ENCODE data around the gene SLC7A1. TPM values are rescaled to one million over a fixed set of nuclear protein-coding genes. Genes with fewer than 3 reads are reported as not detected.

Gene SLC7A1
- total and polyA plus RNA-seq, 2 of the 8 experiments (the other 6 are each of a cell fraction or from before 2014, with no cell fraction given): 26.8 to 114 TPM

- Histone ChIP-seq H2BK5ac (ENCODE audit: low read depth, low read length) (no peak overlapping the region), H3K14ac (ENCODE audit: insufficient read length) (no peak overlapping the region), H3K4me3 (ENCODE audit: extremely low read depth in 1 of 4, insufficient read depth in 2 of 4, low read depth in 3 of 4, low read length in 4 of 4) (peak overlapping the region in 1 of 4 experiments; percentile 19; a peak in 1 of 8 replicates), H2BK20ac (ENCODE audit: low read length) (no peak overlapping the region), H4K20me1 (replicated peaks in 1 of 2; ENCODE audit: control insufficient read depth in 1 of 2, insufficient read depth in 2 of 2, low read length in 2 of 2) (peaks cover 50 to 54% of the 10 kb centered on the region in 2 experiments), H3K4me1 (replicated peaks in 1 of 4; ENCODE audit: control insufficient read depth in 3 of 4, insufficient read depth in 4 of 4, low read length in 3 of 4) (peaks cover 18 to 31% (median 25%) of the 10 kb centered on the region in 4 experiments), H3K79me1 (ENCODE audit: low read depth, low read length) (peaks cover 30% of the 10 kb centered on the region), H3K9me3 (ENCODE audit: insufficient read depth in 2 of 2, low read depth in 1 of 2, low read length in 1 of 2) (no peaks in the 10 kb centered on the region), H4K5ac (ENCODE audit: insufficient read length, low read depth, low read length) (no peak overlapping the region), H3K4me2 (ENCODE audit: insufficient read depth in 1 of 2, low read depth in 2 of 2, low read length in 2 of 2) (peak overlapping the region; percentile 42 to 43), H3K9ac (replicated peaks in 1 of 4; ENCODE audit: extremely low read depth in 1 of 4, low read depth in 3 of 4, low read length in 3 of 4) (no peak overlapping the region), H2BK120ac (replicated peaks; ENCODE audit: low read depth, low read length) (no peak overlapping the region), H2AK5ac (ENCODE audit: low read depth, low read length) (no peak overlapping the region), H3K23ac (ENCODE audit: insufficient read length) (no peak overlapping the region), H3K36me3 (ENCODE audit: control insufficient read depth in 2 of 4, insufficient read depth in 4 of 4, low read length in 3 of 4) (peaks cover 0 to 3% (median 0%) of the 10 kb centered on the region in 4 experiments; a peak in 1 of 8 replicates), H3K56ac (replicated peaks; ENCODE audit: insufficient read length, low read depth, low read length) (no peak overlapping the region), H3K23me2 (ENCODE audit: low read depth, low read length) (no peaks in the 10 kb centered on the region), H2BK12ac (ENCODE audit: low read depth, low read length) (no peak overlapping the region), H4K8ac (ENCODE audit: extremely low read depth, insufficient read depth, low read length) (no peak overlapping the region), H3K18ac (ENCODE audit: extremely low read depth, low read length) (no peak overlapping the region), H3K27ac (ENCODE audit: low read depth, low read length) (no peak overlapping the region), H2AFZ (ENCODE audit: low read length) (no peak overlapping the region), H3K27me3 (replicated peaks in 1 of 4; ENCODE audit: control insufficient read depth in 3 of 4, extremely low read depth in 1 of 4, insufficient read depth in 3 of 4, low read length in 3 of 4) (no peaks in the 10 kb centered on the region), H3K79me2 (ENCODE audit: control insufficient read depth in 1 of 2, insufficient read depth in 2 of 2, low read length in 2 of 2) (peaks cover 58 to 100% of the 10 kb centered on the region in 2 experiments), H4K91ac (replicated peaks; ENCODE audit: insufficient read length, low read length) (no peak overlapping the region), H3K4ac (replicated peaks; ENCODE audit: insufficient read length, low read depth, low read length) (no peak overlapping the region), H2BK15ac (ENCODE audit: low read length) (no peak overlapping the region)
- FAIRE-seq (no peak), DNase-seq (ENCODE audit: low read depth in 1 of 2, low spot score in 2 of 2) (no peak)
- TF ChIP-seq CEBPB (IDR thresholded peaks at IDR 0.05; ENCODE audit: low read depth, low read length) (no peak), TCF12 (IDR thresholded peaks at IDR 0.05; ENCODE audit: low read depth, low read length) (no peak)
- CTCF ChIA-PET (ENCODE audit: partially characterized antibody): interaction anchor here (1.2 to 1.9 kb wide), 2 partner anchors 17 to 86 kb away, joined by 4 to 5 read pairs; no protein-coding TSS in a partner anchor
- WGBS, 2 experiments (ENCODE audit: extremely low coverage in 1 of 2, insufficient coverage in 1 of 2, insufficient read length in 1 of 2, insufficient replicate concordance in 2 of 2, low coverage in 1 of 2, low lambda C conversion rate in 2 of 2, missing lambda C conversion rate in 1 of 2): 81% methylated on average over 10 of the region's 10 CpGs; no CpG with 5 or more reads in 1 of the 2 experiments
- POLR2A ChIA-PET (ENCODE audit: partially characterized antibody): interaction anchor here (0.6 to 2.9 kb wide), 7 partner anchors 9 to 55 kb away, joined by 3 to 20 read pairs (median 6); partner anchors contain the start of gene SLC7A1
Observed at GRCh38 chr13:29582171-29582570, 13.3 kb downstream of the SLC7A1 start.

All from H1 (cell line).